GM12878 (cell line): ENCODE measurements around the gene GLIPR1L1. TPM values are rescaled to one million over a fixed set of nuclear protein-coding genes. Genes with fewer than 3 reads are reported as not detected.

ENCODE experiments used
- ATAC-seq: fragments of 200-7000 bp; cut with Tn5 transposase; 3 replicates; pipeline ENCODE4 v1.9.1; 2020; ENCODE audit warnings: mild to moderate bottlenecking, moderate library complexity
- BruUV-seq: library from RNA; stranded (reverse); fragments of 400-500 nt; replicated peaks from 2 replicates; lab custom pipeline; 2021; lab: Mats Ljungman, UMichigan
- CTCF ChIA-PET: fragments of 300-600 bp; sonication (Branson Sonifier 250); formaldehyde crosslinking; extraction: SDS; loops from one replicate; lab custom pipeline; 2021; ENCODE audit warnings: inconsistent platforms; lab: Yijun Ruan, JAX
- POLR2A ChIA-PET: fragments of 350-600 bp; formaldehyde crosslinking; extraction: SDS; loops from one replicate; lab custom pipeline; 2021; ENCODE audit warnings: inconsistent platforms; lab: Charles Lee
- RAD21 ChIA-PET: fragments of 300-600 bp; sonication (Branson Sonifier 250); formaldehyde crosslinking; loops from one replicate; lab custom pipeline; 2023; ENCODE audit warnings: antibody characterized with exemption; ENCODE audit not compliant: unreplicated experiment; lab: Charles Lee
- SMC1A ChIA-PET: fragments of 300-600 bp; sonication (Branson Sonifier 250); formaldehyde crosslinking; loops from one replicate; lab custom pipeline; 2023; ENCODE audit not compliant: unreplicated experiment, uncharacterized antibody; lab: Charles Lee
- DNase-seq: peaks from one replicate; pipeline ENCODE4 v3.0.0-alpha.2; 2011; ENCODE audit warnings: low read depth, low spot score
- FAIRE-seq: peaks from 3 replicates; lab custom pipeline; 2011; peaks lifted over from hg19 to GRCh38; lab: Jason Lieb, UNC
- H2AFZ ChIP-seq: 2 replicates; pipeline ENCODE4 v1.6.0; 2011; ENCODE audit warnings: low read depth, low read length, control low read depth; ENCODE audit not compliant: control insufficient read depth
- H3K27ac ChIP-seq: 2 replicates; pipeline ENCODE4 v1.5.1; 2011; ENCODE audit warnings: control low read depth; ENCODE audit not compliant: control insufficient read depth, insufficient read depth
- H3K27me3 ChIP-seq, 2 experiments: replicated peaks in 1 of 2; 2 replicates each; pipeline versions ENCODE4 v1.6.0 to v1.6.1; 2011; ENCODE audit warnings: low read length in 1 of 2; ENCODE audit not compliant: control insufficient read depth in 2 of 2, insufficient read depth in 2 of 2
- H3K36me3 ChIP-seq, 2 experiments: 2 replicates each; pipeline ENCODE4 v1.5.1; 2011; ENCODE audit warnings: low read length in 1 of 2; ENCODE audit not compliant: control insufficient read depth in 2 of 2, insufficient read depth in 2 of 2
- H3K4me1 ChIP-seq: 2 replicates; pipeline ENCODE4 v1.6.1; 2011; ENCODE audit warnings: mild to moderate bottlenecking, low read length, moderate library complexity, mixed read lengths; ENCODE audit not compliant: control insufficient read depth, insufficient read depth
- H3K4me2 ChIP-seq: 2 replicates; pipeline ENCODE4 v1.6.0; 2011; ENCODE audit warnings: control low read depth; ENCODE audit not compliant: control insufficient read depth, insufficient read depth
- H3K4me3 ChIP-seq: fragments of 200-600 bp; sonication (generic); 2 replicates; pipeline ENCODE4 v1.5.1; 2016
- H3K79me2 ChIP-seq: 2 replicates; pipeline ENCODE4 v1.6.0; 2011; ENCODE audit warnings: low read length; ENCODE audit not compliant: control insufficient read depth, insufficient read depth
- H3K9ac ChIP-seq: 2 replicates; pipeline ENCODE4 v1.8.0; 2011; ENCODE audit warnings: low read length, control low read depth, mixed read lengths; ENCODE audit not compliant: control insufficient read depth, insufficient read depth
- H3K9me3 ChIP-seq: replicated peaks from 3 replicates; pipeline ENCODE4 v1.5.1; 2011; ENCODE audit warnings: mild to moderate bottlenecking, low read length; ENCODE audit not compliant: control insufficient read depth, insufficient read depth
- H4K20me1 ChIP-seq: 2 replicates; pipeline ENCODE4 v1.6.0; 2011; ENCODE audit not compliant: control insufficient read depth, insufficient read depth
- CBX5 ChIP-seq: sonication (generic); IDR thresholded peaks from 2 replicates; pipeline ENCODE4 v1.6.1; 2016; ENCODE audit warnings: low read depth, moderate library complexity, mild to moderate bottlenecking, inconsistent platforms
- ESRRA ChIP-seq: IDR thresholded peaks from 2 replicates; pipeline ENCODE4 v1.6.1; 2012; ENCODE audit warnings: mild to moderate bottlenecking, low read length, improper control_type of control experiment
- GABPA ChIP-seq: IDR thresholded peaks from 2 replicates; pipeline ENCODE4 v1.6.1; 2014; ENCODE audit warnings: antibody characterized with exemption, low read depth, mild to moderate bottlenecking, inconsistent platforms
- IKZF1 ChIP-seq: fragments of 450-650 bp; conservative IDR thresholded peaks from 2 replicates; pipeline ENCODE4 v1.6.1; 2017; ENCODE audit warnings: antibody characterized with exemption, mild to moderate bottlenecking
- NFXL1 ChIP-seq: fragments of 450-650 bp; IDR thresholded peaks from 2 replicates; pipeline ENCODE4 v1.6.1; 2017; ENCODE audit warnings: antibody characterized with exemption, mild to moderate bottlenecking, borderline replicate concordance
- NR2F1 ChIP-seq: fragments of 450-650 bp; conservative IDR thresholded peaks from 2 replicates; pipeline ENCODE4 v1.6.1; 2017; ENCODE audit warnings: mild to moderate bottlenecking
- NRF1 ChIP-seq: conservative IDR thresholded peaks from 2 replicates; pipeline ENCODE4 v1.6.1; 2011; ENCODE audit warnings: mild to moderate bottlenecking, low read depth, low read length, improper control_type of control experiment
- RBBP5 ChIP-seq: fragments of 200-600 bp; sonication (generic); conservative IDR thresholded peaks from 2 replicates; pipeline ENCODE4 v1.6.1; 2016
- RELA ChIP-seq: fragments of 450-650 bp; IDR thresholded peaks from 2 replicates; pipeline ENCODE4 v1.8.0; 2014; ENCODE audit warnings: borderline replicate concordance; ENCODE audit not compliant: partially characterized antibody
- RUNX3 ChIP-seq: IDR thresholded peaks from 2 replicates; pipeline ENCODE4 v1.6.1; 2012; ENCODE audit warnings: low read length, inconsistent platforms
- SREBF2 ChIP-seq: IDR thresholded peaks from 2 replicates; pipeline ENCODE4 v1.6.1; 2012; ENCODE audit warnings: mild to moderate bottlenecking, low read length
- YBX1 ChIP-seq: fragments of 450-650 bp; IDR thresholded peaks from 2 replicates; pipeline ENCODE4 v1.6.1; 2016; ENCODE audit warnings: antibody characterized with exemption
- WGBS: methylation state at CpG from one replicate; pipeline ENCODE4 v1.1.6; 2016; ENCODE audit warnings: low lambda C conversion rate; ENCODE audit not compliant: insufficient replicate concordance, insufficient coverage; ENCODE audit errors: missing lambda C conversion rate; 5-methylcytosine and 5-hydroxymethylcytosine counted together
- in situ Hi-C: fragments of 300-500 bp; cut with MboI; formaldehyde crosslinking; loops from 9 replicates; pipeline ENCODE4 v1.14.3; 2018; ENCODE audit warnings: mixed read lengths
- intact Hi-C: fragments of 100-400 bp; cut with micrococcal nuclease; formaldehyde crosslinking; loops from one replicate; pipeline ENCODE4 v1.14.2; 2022; ENCODE audit not compliant: unreplicated experiment
- polyA plus RNA-seq, 11 experiments: library from polyadenylated mRNA; depleted of rRNA in 4 of 11; unstranded in 6 of 11; stranded (reverse) in 5 of 11; fragments of >200 nt; fragmentation: Nextera tagmentation in 4 of 11; fragmentation: Illumina TruSeq in 1 of 11; extraction: Ambion mirVana in 4 of 11; extraction: Trizol in 1 of 11; gene quantifications; 1 replicate in 1 of 11; 2 replicates in 10 of 11; pipeline versions ENCODE4 v1.2.1 to v1.2.3, GENCODE V29; 2011 to 2016; ENCODE audit warnings: inconsistent platforms in 2 of 11, missing spikeins in 2 of 11, low read depth in 1 of 11
- total RNA-seq, 4 experiments: library from RNA; depleted of rRNA in 3 of 4; stranded (reverse); fragments of >200 nt in 3 of 4; fragmentation: Illumina TruSeq in 1 of 4; extraction: Trizol in 1 of 4; gene quantifications; 2 replicates each; pipeline versions ENCODE4 v1.2.1 to v1.2.3, GENCODE V29; 2013 to 2021
- TF ChIP-seq, protein P1 (sequence below): fragments of 450-650 bp; IDR thresholded peaks from 2 replicates; pipeline ENCODE4 v1.6.1; 2017; ENCODE audit warnings: mild to moderate bottlenecking, low read depth, inconsistent platforms; ENCODE audit not compliant: poor library complexity, severe bottlenecking
- TF ChIP-seq, protein P2 (sequence below): IDR thresholded peaks from 2 replicates; pipeline ENCODE4 v1.6.1; 2011; ENCODE audit warnings: borderline replicate concordance, low read depth, mild to moderate bottlenecking, moderate library complexity, low read length; ENCODE audit not compliant: insufficient read depth, poor library complexity, severe bottlenecking
- TF ChIP-seq, protein P3 (sequence below): fragments of 450-650 bp; IDR thresholded peaks from 2 replicates; pipeline ENCODE4 v1.6.1; 2016; ENCODE audit warnings: mild to moderate bottlenecking

Gene GLIPR1L1
- total and polyA plus RNA-seq, 10 of the 15 experiments (the other 5 are each of a cell fraction or from before 2014, with no cell fraction given), result 0.10 to 0.47 (median 0.13) TPM; not detected in 7

- H3K4me2 ChIP-seq, result no peak overlapping the region
- intact Hi-C loops (no loop called here), in situ Hi-C loops (no loop called here)
- DNase-seq, result no peak
- ChIA-PET SMC1A (interaction anchor here (1.0 kb wide), 1 partner anchor 17 kb away, joined by 3 read pairs; no protein-coding TSS in a partner anchor), CTCF (interaction anchor here (1.0 kb wide), 1 partner anchor 16 kb away, joined by 4 read pairs; the partner anchor contains the start of gene GLIPR1L1), POLR2A (interaction anchor here (0.9 kb wide), 1 partner anchor 130 kb away, joined by 3 read pairs; the partner anchor contains the start of gene GLIPR1)
- no peak overlapping the region for H3K9ac ChIP-seq
- H4K20me1 ChIP-seq, result no peaks in the 10 kb centered on the region
- H3K36me3 ChIP-seq, result no peaks in the 10 kb centered on the region
- TF ChIP-seq ESRRA (no peak), RELA (no peak), RUNX3 (peak; percentile 20; the same call in 1 of the 2 replicates)
- TF ChIP-seq, protein P1, sequence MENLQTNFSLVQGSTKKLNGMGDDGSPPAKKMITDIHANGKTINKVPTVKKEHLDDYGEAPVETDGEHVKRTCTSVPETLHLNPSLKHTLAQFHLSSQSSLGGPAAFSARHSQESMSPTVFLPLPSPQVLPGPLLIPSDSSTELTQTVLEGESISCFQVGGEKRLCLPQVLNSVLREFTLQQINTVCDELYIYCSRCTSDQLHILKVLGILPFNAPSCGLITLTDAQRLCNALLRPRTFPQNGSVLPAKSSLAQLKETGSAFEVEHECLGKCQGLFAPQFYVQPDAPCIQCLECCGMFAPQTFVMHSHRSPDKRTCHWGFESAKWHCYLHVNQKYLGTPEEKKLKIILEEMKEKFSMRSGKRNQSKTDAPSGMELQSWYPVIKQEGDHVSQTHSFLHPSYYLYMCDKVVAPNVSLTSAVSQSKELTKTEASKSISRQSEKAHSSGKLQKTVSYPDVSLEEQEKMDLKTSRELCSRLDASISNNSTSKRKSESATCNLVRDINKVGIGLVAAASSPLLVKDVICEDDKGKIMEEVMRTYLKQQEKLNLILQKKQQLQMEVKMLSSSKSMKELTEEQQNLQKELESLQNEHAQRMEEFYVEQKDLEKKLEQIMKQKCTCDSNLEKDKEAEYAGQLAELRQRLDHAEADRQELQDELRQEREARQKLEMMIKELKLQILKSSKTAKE, result no peak
- TF ChIP-seq, all 136 proteins: peak for 1
- no TSS peak for BruUV-seq
- WGBS, result 48% methylated on average over 2 of the region's 2 CpGs
- Histone ChIP-seq H3K27ac (no peak overlapping the region), H3K79me2 (no peaks in the 10 kb centered on the region), H3K4me3 (no peak overlapping the region), H3K9me3 (no peaks in the 10 kb centered on the region; the same call in 2 of the 3 replicates), H2AFZ (no peak overlapping the region), H3K27me3 (no peaks in the 10 kb centered on the region), H3K4me1 (no peaks in the 10 kb centered on the region)
- FAIRE-seq, result no peak
- RAD21 ChIA-PET, result no interaction called here
- ATAC-seq, result no peak
These were observed 15.9 kb downstream of the GLIPR1L1 start for GRCh38 chr12:75350413-75350812.

DNA sequence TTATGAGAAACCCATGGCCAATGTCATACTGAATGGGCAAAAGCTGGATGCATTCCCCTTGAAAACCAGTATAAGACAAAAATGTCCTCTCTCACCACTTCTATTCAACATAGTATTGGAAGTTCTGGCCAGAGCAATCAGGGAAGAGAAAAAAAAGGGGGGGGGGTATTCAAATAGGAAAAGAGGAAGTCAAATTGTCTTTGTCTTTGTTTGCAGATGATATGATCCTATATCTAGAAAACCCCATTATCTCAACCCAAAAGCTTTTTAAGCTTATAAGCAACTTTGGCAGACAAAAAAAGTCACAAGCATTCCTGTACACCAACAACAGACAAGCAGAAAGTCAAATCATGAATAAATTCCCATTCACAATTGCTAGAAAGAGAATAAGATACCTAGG is 19.5 kb downstream of the GLIPR1L1 start:
- FAIRE-seq, result no peak
- RAD21 ChIA-PET, result no interaction called here
- no TSS peak for BruUV-seq
- TF ChIP-seq GABPA (no peak), CBX5 (no peak), NRF1 (no peak), NFXL1 (no peak), RBBP5 (no peak), YBX1 (no peak), NR2F1 (no peak), SREBF2 (no peak), IKZF1 (no peak)
- TF ChIP-seq, protein P2, sequence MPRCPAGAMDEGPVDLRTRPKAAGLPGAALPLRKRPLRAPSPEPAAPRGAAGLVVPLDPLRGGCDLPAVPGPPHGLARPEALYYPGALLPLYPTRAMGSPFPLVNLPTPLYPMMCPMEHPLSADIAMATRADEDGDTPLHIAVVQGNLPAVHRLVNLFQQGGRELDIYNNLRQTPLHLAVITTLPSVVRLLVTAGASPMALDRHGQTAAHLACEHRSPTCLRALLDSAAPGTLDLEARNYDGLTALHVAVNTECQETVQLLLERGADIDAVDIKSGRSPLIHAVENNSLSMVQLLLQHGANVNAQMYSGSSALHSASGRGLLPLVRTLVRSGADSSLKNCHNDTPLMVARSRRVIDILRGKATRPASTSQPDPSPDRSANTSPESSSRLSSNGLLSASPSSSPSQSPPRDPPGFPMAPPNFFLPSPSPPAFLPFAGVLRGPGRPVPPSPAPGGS, result no peak
- TF ChIP-seq, protein P3, sequence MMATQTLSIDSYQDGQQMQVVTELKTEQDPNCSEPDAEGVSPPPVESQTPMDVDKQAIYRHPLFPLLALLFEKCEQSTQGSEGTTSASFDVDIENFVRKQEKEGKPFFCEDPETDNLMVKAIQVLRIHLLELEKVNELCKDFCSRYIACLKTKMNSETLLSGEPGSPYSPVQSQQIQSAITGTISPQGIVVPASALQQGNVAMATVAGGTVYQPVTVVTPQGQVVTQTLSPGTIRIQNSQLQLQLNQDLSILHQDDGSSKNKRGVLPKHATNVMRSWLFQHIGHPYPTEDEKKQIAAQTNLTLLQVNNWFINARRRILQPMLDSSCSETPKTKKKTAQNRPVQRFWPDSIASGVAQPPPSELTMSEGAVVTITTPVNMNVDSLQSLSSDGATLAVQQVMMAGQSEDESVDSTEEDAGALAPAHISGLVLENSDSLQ, result no peak

More for the DNA sequence above, 19.5 kb downstream of the GLIPR1L1 start:
- Histone ChIP-seq H3K27me3 (no peaks in the 10 kb centered on the region), H3K4me1 (no peaks in the 10 kb centered on the region), H3K9ac (no peak overlapping the region), H3K4me3 (no peak overlapping the region), H3K36me3 (no peaks in the 10 kb centered on the region), H3K9me3 (no peaks in the 10 kb centered on the region; the same call in 2 of the 3 replicates), H3K4me2 (no peak overlapping the region), H3K27ac (no peak overlapping the region), H4K20me1 (no peaks in the 10 kb centered on the region), H2AFZ (no peak overlapping the region), H3K79me2 (no peaks in the 10 kb centered on the region)
- SMC1A ChIA-PET, result interaction anchor here (1.6 kb wide), 1 partner anchor 39 kb away, joined by 3 read pairs; no protein-coding TSS in a partner anchor
- POLR2A ChIA-PET, result no interaction called here
- CTCF ChIA-PET, result no interaction called here
- in situ Hi-C loops (no loop called here), intact Hi-C loops (no loop called here)
- ATAC-seq (no peak), DNase-seq (no peak)
